Esophagus mucosa (tissue), 1 donor: ENCODE results near the gene SERINC5. TPM values are rescaled to one million over a fixed set of nuclear protein-coding genes. Genes with fewer than 3 reads are reported as not detected.
A peak's percentile ranks its signal among the peaks of the same experiment; 100 is the strongest.
"Not testable (repeated sequence)": the region's sequence is repeated elsewhere in the genome, so short reads cannot be mapped to it uniquely, and the experiment has no call there.

Experiments
- ATAC-seq: fragments of 200-7000 bp; cut with Tn5 transposase; one replicate; pipeline ENCODE4 v1.9.1; 2020
- total RNA-seq: library from RNA; stranded (reverse); gene quantifications from one replicate; pipeline ENCODE4 v1.2.4, GENCODE V29; 2023
- donor health status: DM: yes; HTN: yes; CAD: no.

SERINC5 gene
- total RNA-seq, 1 donor from 2014 or later: 71.3 TPM

- ATAC-seq: no peak
Observed at GRCh38 chr5:80128141-80128540, 127.7 kb downstream of the SERINC5 start.

DNA sequence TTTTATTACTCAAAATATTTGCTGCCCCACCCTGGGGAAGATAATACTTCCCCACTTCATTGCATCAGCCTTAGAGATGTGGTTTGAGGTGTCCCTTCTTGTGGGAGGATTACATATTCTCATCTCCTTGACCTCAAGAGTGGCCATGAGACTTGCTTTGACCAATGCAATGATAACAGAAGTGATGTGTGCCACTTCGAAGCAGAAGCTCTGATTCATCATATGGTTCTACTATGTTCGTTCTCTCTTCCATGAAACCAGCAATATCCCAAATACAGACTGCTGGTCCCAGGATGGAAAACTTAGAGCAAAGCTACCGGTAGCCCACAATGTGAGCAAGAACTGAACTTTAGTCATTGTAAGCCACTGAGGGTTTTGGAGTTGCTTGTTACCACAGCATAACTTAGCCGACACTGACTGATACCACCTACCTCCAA is 128.7 kb downstream of the SERINC5 start:
- no peak for ATAC-seq

DNA sequence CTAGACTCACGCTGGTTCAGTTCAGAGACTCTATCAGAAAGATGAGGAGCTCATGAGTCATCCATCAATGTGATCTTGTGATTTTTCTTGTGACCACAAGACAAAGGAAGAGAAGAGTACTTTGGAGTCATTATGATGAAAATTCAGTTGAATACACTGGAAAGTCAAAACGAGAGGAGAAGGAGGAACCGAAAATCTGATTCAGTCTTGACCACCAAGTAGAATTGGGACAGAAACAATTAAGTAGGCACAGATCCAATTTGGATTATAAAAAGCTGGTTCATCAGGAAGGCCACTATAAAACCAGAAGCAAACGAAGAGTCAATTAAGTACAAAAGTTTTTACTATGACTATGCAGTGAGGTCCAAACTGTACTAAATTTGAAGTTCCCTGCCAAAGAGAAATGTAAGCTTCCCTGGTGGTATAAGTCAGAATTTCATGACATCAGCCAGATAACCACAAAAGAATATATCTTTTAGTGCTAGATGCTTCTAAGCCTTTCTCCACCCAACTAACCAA is 129.8 kb downstream of the SERINC5 start:
- peak; percentile 46 for ATAC-seq

DNA sequence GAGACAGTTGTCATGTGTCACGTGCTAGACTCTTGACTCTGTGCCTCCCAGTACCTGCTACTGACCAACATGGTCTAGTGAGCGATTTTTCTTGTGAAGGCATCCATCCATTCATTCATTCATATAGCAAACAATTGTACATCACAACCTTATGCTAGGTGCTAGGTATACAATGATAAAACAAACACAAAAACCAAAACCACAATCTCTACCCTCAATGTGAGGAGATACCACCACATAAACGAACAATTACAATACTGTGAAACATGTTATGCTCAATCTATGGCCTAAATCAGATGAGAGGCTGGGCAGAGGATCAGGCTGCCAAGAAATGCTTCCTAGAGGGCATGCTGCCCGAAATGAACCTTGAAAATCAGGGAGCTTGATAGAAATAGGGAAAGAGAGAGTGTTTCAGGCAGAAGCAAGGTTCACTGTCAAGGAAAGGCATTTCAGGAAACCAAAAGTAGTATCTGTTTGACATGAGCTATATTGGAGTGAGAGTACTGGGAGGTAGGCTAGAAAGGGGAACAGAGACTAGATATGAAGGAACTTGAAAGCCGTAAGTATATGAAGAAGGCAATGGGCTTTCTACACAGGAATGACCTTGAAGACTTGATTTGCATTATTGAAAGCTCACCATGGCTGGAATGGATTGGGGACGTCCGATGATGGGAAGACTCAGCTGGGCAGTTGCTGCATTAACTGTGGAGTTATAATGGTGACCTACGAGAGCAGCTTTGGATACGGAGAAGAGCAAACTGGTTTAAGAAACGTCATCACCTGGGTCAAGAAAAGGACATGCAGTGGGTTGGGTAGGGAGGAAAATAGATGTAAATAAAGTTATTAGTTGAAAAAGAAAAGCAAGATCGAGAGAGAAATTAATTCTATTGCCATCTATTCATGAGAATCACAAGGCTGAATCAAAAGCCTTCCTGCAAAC is 130.6 kb downstream of the SERINC5 start:
- ATAC-seq: no peak

DNA sequence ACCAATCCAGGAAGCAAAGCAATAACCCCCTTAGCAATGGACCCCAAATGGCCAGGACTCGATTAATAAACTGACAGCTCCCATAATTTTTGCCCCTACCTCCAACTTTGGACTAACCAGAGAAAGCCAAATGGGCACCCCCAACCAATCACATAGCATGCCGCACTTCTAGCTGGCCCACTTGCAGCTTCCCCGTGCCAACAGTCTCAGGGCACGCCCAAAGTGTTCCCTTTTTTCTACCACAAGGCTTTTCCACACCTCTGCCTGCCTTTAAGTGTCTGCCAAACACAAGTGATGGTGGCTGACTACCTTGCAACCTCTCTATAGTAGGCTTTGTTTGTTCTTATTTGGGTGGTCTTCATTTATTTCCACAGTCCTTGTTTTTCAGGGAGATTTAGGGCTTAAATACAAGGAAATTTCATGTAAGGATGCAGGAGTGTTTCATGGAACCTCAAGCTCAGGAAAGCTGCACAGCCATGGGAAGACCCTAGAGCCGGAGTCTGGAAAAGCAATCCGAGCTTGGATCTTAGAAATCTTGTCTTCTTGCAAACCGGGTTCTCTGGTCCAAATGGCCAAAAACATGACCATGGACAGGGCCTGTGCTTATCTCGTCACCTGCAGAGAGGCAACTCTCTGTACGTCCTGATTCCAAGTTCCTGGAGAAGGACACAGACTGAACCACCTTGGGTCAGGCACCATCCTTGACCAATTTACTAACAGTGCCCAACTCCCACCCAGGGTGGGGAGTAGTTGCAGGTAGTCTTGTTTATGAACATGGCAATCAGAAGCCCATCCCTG is 131.5 kb downstream of the SERINC5 start:
- no peak for ATAC-seq

GRCh38 chr5:80122579-80122978 is 133.3 kb downstream of the SERINC5 start:
- no peak for ATAC-seq

- no peak for ATAC-seq
Observed at GRCh38 chr5:80119372-80119771, 136.5 kb downstream of the SERINC5 start.

GRCh38 chr5:80117446-80117845 is 138.4 kb downstream of the SERINC5 start:
- ATAC-seq: no peak

GRCh38 chr5:80116465-80116864 is 139.4 kb downstream of the SERINC5 start:
- ATAC-seq: peak; percentile 22

DNA sequence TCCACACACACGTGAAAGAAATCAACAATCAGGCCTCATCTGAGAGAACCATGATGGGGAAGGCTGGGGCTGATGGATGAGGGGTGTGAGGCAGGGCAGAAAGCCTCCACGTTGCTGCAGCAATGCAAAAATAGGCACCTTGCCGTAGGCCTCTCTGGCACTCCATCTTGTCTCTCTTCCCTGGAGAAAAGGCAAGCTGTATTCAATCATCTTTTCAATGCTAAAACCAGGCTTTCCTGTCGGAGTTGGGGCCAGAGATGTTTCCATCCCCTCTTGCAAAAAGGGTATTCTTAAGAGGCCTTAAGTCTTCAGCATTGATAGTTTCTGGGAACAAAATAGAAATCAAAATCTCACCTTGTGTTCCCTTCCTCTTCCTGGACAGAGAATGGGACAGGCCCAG is 139.8 kb downstream of the SERINC5 start:
- no peak for ATAC-seq

DNA sequence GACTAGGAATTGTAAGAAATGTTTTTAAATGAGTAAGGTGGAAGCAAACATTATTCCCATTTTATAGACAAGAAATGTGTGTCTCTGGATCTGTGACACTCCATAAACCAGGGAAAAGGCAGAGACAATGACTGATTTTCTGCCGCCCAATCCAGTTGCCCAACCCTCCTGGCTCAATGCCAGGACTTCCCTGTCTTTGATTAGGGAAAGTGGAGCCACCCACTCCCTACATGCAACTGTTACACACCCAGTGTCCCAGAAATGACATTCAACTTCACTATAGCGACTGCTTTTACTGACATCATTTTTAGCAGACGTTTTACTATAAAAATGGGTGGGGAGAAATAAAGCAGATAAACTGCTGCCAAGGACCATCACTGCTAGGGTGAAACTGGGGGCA is 141.0 kb downstream of the SERINC5 start:
- ATAC-seq: no peak

DNA sequence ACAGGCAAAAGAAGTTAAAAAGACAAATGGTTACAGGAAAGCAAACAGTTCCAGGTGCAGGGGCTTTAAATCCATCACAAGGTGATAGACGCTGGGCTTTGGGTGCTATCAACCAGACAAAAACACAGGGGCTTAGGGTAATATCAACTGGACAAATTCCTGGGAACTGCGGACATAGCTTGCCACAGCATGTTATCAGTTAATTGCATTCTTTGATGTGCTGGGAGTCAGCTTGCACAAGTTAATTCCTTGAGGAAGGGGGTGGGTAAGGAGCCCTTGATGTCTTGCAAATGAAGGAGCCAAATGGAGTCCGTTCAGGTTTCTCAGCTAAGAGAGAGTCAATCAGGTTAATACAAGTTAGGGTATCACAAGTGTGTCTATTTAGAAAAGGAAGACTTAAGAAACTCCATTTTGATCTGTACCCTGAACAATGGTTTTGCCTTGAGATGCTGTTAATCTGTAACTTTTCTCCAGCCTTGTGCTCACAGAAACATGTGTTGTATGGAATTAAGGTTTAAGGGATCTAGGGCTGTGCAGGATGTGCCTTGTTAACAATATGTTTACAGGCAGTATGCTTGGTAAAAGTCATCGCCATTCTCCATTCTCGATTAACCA is 144.4 kb downstream of the SERINC5 start:
- ATAC-seq: not testable (repeated sequence)

GRCh38 chr5:80109646-80110478 is 146.0 kb downstream of the SERINC5 start:
- peak; percentile 10 for ATAC-seq

- ATAC-seq: no peak
Observed at GRCh38 chr5:80106916-80107315, 148.9 kb downstream of the SERINC5 start.

DNA sequence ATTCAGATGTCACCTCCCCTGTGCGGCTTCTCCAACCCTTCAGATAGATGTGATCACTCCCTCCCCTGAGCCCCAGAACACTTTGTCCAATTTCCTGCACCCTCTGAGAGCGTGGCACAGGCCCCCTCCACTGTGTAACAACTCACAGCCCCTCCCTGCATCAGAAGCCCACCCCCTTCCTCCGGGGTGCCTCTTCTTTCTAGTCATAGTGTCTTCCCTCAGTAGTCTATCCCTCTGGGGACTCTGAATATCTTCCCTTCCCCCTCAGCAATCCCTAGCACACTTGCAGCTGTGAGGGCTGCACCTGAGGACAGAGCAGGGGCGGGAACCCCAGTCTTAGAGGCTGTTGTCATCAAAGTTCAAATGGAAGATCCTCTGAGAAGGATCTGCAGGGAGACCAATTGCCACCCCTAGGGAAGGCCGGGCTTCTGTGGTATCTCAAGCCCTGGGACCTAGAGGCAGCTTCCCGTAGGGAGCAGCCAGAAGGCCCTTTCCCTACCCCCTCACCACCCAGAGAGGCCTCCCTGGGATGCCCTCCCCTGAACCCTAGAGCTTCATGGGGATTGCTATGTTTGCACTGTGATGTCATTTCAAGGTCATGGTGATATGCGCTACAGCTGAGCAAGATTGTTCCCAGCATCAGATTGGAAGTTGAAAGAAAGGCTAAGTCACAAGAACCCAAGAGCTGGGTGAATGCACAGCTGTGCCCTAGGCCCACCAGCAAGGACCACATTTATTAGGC is 150.0 kb downstream of the SERINC5 start:
- ATAC-seq: no peak

- ATAC-seq: no peak
Observed at GRCh38 chr5:80103371-80103770, 152.5 kb downstream of the SERINC5 start.

DNA sequence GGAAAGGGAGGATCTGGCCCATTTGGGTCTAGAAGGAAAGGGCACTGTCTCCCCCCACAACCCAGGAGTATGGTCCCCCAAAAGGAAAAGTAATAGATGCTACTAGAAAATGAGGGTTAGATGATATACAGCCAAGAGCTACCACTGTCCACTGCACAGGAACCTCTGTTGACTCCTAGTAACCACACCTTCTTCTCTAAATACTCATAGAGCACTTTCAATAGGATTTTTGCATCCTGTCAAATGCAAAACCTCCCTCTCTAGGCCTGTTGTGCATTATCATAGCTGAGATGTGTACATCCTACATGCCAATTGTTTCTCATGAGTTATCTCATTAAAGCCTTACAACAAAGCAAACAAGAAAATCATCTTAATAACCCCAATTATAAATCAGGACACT is 153.9 kb downstream of the SERINC5 start:
- ATAC-seq: no peak

DNA sequence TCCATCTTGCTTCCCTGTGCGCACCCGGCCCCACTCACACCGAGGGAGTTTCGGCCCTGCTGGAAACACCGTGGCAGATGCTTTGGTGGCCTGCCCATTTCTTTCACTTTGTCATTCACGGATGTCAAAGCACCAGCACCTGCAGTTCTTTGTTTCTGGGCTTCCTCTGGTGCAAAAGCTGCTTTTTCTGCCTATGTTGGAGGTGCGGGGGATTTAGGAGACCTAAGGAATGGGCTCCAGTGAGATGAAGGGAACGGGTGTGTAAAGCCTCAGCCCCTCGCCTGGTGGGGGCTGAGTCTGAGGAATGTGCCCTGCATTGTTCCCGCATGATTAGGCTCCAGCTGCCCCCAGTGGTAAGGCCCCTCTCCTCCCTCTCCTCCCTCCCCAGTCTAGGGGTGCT is 158.4 kb downstream of the SERINC5 start:
- no peak for ATAC-seq

DNA sequence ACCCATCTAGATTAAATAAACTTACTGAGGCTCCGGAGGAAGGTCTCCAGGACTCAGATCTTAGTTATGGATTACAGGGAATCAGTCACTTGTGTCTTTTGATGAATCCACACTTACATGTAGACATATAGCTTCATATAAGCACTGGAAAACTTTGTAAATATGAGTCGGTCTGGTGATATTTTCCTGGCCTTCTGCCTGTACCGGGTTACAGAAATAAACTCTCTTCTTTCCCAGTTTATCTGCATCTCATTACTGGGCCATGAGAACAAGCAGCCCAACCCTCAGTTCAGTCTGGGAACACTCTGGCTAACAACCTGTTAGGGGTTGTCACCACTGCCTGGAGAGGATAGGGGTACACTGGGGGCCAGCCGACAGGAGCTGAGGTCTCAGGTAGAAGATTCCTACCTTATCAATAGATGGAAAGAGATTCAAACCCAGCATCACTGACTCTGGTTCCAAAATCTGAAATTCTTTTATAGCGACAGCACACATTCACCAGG is 161.6 kb downstream of the SERINC5 start:
- ATAC-seq: no peak

DNA sequence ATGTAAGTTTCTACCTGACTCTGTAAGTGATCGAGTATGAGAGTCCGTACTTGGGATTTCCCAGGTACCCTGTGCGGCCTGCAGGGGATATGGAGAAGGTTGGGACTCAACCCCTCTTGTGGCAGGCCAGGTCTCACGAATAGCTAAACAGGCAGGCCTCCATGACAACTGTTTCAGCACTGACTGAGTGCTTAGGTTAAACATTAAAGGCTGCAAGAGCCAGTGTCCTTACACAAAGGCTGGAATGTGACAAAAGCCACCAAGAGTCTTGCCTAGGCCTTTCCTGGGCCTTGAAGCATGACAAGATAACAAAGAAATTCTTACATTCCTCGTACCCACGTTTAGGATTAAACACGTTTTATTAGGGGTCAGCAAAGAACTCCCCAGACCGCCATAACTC is 162.1 kb downstream of the SERINC5 start:
- ATAC-seq: no peak
